IMR-90 (cell line): ENCODE data around the gene KCNQ2. TPM values are rescaled to one million over a fixed set of nuclear protein-coding genes. Genes with fewer than 3 reads are reported as not detected.

Experiments used
- ATAC-seq: fragments of 200-7000 bp; cut with Tn5 transposase; 2 replicates; pipeline ENCODE4 v1.9.1; 2020; ENCODE audit warnings: low read depth, mild to moderate bottlenecking, moderate library complexity
- BruUV-seq: library from RNA; stranded (reverse); fragments of 400-500 nt; replicated peaks from 2 replicates; lab custom pipeline; 2021; lab: Mats Ljungman, UMichigan
- CTCF ChIA-PET: fragments of 300-600 bp; formaldehyde crosslinking; extraction: SDS; loops from one replicate; lab custom pipeline; 2021; ENCODE audit warnings: antibody characterized with exemption; lab: Yijun Ruan, JAX
- POLR2A ChIA-PET: fragments of 300-600 bp; sonication (Branson Sonifier 250); formaldehyde crosslinking; loops from one replicate; lab custom pipeline; 2022; ENCODE audit warnings: antibody characterized with exemption; ENCODE audit not compliant: unreplicated experiment; lab: Charles Lee
- DNase-seq: peaks from one replicate; pipeline ENCODE4 v3.0.0; 2013
- H2AFZ ChIP-seq: replicated peaks from 2 replicates; pipeline ENCODE3; 2013; ENCODE audit warnings: low read length, mild to moderate bottlenecking; ENCODE audit not compliant: poor library complexity
- H2AK5ac ChIP-seq: 2 replicates; pipeline ENCODE4 v1.6.1; 2013; ENCODE audit warnings: low read depth, low read length, inconsistent platforms
- H2AK9ac ChIP-seq: replicated peaks from 2 replicates; pipeline ENCODE3; 2013; ENCODE audit warnings: mild to moderate bottlenecking, low read depth, low read length, moderate library complexity; ENCODE audit not compliant: poor library complexity
- H2BK120ac ChIP-seq: 2 replicates; pipeline ENCODE4 v1.6.1; 2013; ENCODE audit warnings: low read depth, low read length, inconsistent platforms
- H2BK15ac ChIP-seq: 3 replicates; pipeline ENCODE4 v1.6.1; 2013; ENCODE audit warnings: low read depth, low read length, inconsistent platforms
- H2BK20ac ChIP-seq: 2 replicates; pipeline ENCODE4 v1.6.1; 2013; ENCODE audit warnings: low read depth, mild to moderate bottlenecking, inconsistent platforms, low read length, moderate library complexity
- H2BK5ac ChIP-seq: 2 replicates; pipeline ENCODE4 v1.6.1; 2013; ENCODE audit warnings: mild to moderate bottlenecking, low read depth, low read length, inconsistent platforms; ENCODE audit not compliant: poor library complexity, severe bottlenecking
- H3K14ac ChIP-seq: replicated peaks from 2 replicates; pipeline ENCODE4 v1.6.1; 2013; ENCODE audit warnings: low read depth, low read length, inconsistent platforms
- H3K18ac ChIP-seq: 2 replicates; pipeline ENCODE4 v1.6.1; 2013; ENCODE audit warnings: low read depth, low read length, control low read depth
- H3K23ac ChIP-seq: 2 replicates; pipeline ENCODE4 v1.6.1; 2013; ENCODE audit warnings: low read depth, low read length, inconsistent platforms
- H3K27ac ChIP-seq: 2 replicates; pipeline ENCODE4 v1.5.1; 2013; ENCODE audit warnings: mild to moderate bottlenecking, control low read depth, low read length; ENCODE audit not compliant: insufficient read depth
- H3K27me3 ChIP-seq: 2 replicates; pipeline ENCODE4 v1.6.1; 2013; ENCODE audit warnings: low read length; ENCODE audit not compliant: control insufficient read depth, insufficient read depth
- H3K36me3 ChIP-seq: 2 replicates; pipeline ENCODE4 v1.6.1; 2013; ENCODE audit warnings: low read length, mixed read lengths; ENCODE audit not compliant: control insufficient read depth, insufficient read depth
- H3K4ac ChIP-seq: 2 replicates; pipeline ENCODE4 v1.6.1; 2013; ENCODE audit warnings: low read depth, low read length, inconsistent platforms
- H3K4me1 ChIP-seq: 2 replicates; pipeline ENCODE4 v1.6.1; 2013; ENCODE audit warnings: low read length, mixed read lengths; ENCODE audit not compliant: control insufficient read depth, insufficient read depth
- H3K4me2 ChIP-seq: 2 replicates; pipeline ENCODE4 v1.6.1; 2013; ENCODE audit warnings: low read depth, mild to moderate bottlenecking, control low read depth, low read length, moderate library complexity
- H3K4me3 ChIP-seq: 2 replicates; pipeline ENCODE4 v1.5.1; 2013; ENCODE audit warnings: low read depth, mild to moderate bottlenecking, control low read depth, low read length, moderate library complexity; ENCODE audit not compliant: insufficient read depth
- H3K56ac ChIP-seq: 2 replicates; pipeline ENCODE4 v1.6.1; 2013; ENCODE audit warnings: low read length, inconsistent platforms; ENCODE audit not compliant: insufficient read depth; ENCODE audit errors: extremely low read depth
- H3K79me1 ChIP-seq, 2 experiments: 2 replicates each; pipeline ENCODE4 v1.6.1; 2013; ENCODE audit warnings: low read length in 2 of 2, inconsistent platforms in 1 of 2, low read depth in 1 of 2
- H3K9ac ChIP-seq: 2 replicates; pipeline ENCODE4 v1.6.1; 2013; ENCODE audit warnings: low read depth, low read length, control low read depth
- H3K9me1 ChIP-seq: 2 replicates; pipeline ENCODE4 v1.6.1; 2013; ENCODE audit warnings: low read length, inconsistent platforms; ENCODE audit not compliant: insufficient read depth
- H3K9me3 ChIP-seq: 2 replicates; pipeline ENCODE4 v1.6.1; 2013; ENCODE audit warnings: low read length; ENCODE audit not compliant: control insufficient read depth, insufficient read depth
- H4K20me1 ChIP-seq: 2 replicates; pipeline ENCODE4 v1.6.1; 2013; ENCODE audit warnings: low read length, inconsistent platforms; ENCODE audit not compliant: insufficient read depth
- H4K5ac ChIP-seq: 2 replicates; pipeline ENCODE4 v1.6.1; 2013; ENCODE audit warnings: mild to moderate bottlenecking, low read depth, low read length, control low read depth
- H4K8ac ChIP-seq, 2 experiments: 2 replicates each; pipeline ENCODE4 v1.6.1; 2013; ENCODE audit warnings: low read depth in 2 of 2, low read length in 2 of 2, control low read depth in 1 of 2, inconsistent platforms in 1 of 2
- H4K91ac ChIP-seq: 2 replicates; pipeline ENCODE4 v1.6.1; 2013; ENCODE audit warnings: low read depth, low read length, inconsistent platforms; ENCODE audit not compliant: insufficient read depth
- BHLHE40 ChIP-seq: fragments of 150-350 bp; IDR thresholded peaks from 2 replicates; pipeline ENCODE4 v1.6.1; 2016; ENCODE audit warnings: mild to moderate bottlenecking, low read depth, low read length
- CEBPB ChIP-seq: IDR thresholded peaks from 2 replicates; pipeline ENCODE4 v1.6.1; 2012; ENCODE audit warnings: low read depth, low read length, improper control_type of control experiment
- CHD1 ChIP-seq: IDR thresholded peaks from 2 replicates; pipeline ENCODE4 v1.6.1; 2012; ENCODE audit warnings: low read depth, low read length, improper control_type of control experiment
- FOS ChIP-seq: fragments of 150-350 bp; IDR thresholded peaks from 2 replicates; pipeline ENCODE4 v1.6.1; 2016; ENCODE audit warnings: low read depth, low read length
- MAFK ChIP-seq: IDR thresholded peaks from 2 replicates; pipeline ENCODE4 v1.6.1; 2012; ENCODE audit warnings: low read depth, low read length, improper control_type of control experiment
- MAZ ChIP-seq: IDR thresholded peaks from 2 replicates; pipeline ENCODE4 v1.6.1; 2012; ENCODE audit warnings: low read depth, mild to moderate bottlenecking, low read length, improper control_type of control experiment, moderate library complexity, borderline replicate concordance
- MXI1 ChIP-seq: IDR thresholded peaks from 2 replicates; pipeline ENCODE4 v1.6.1; 2012; ENCODE audit warnings: low read depth, mild to moderate bottlenecking, low read length, moderate library complexity, borderline replicate concordance
- NFE2L2 ChIP-seq: fragments of 150-350 bp; IDR thresholded peaks from 2 replicates; pipeline ENCODE4 v1.6.1; 2016; ENCODE audit warnings: low read depth, mild to moderate bottlenecking, low read length
- POLR2A ChIP-seq: IDR thresholded peaks from 2 replicates; pipeline ENCODE4 v1.6.1; 2012; ENCODE audit warnings: mild to moderate bottlenecking, low read depth, low read length
- RAD21 ChIP-seq: IDR thresholded peaks from 2 replicates; pipeline ENCODE4 v1.6.1; 2012; ENCODE audit warnings: low read length, improper control_type of control experiment
- RCOR1 ChIP-seq: IDR thresholded peaks from 2 replicates; pipeline ENCODE4 v1.6.1; 2012; ENCODE audit warnings: mild to moderate bottlenecking, low read length, improper control_type of control experiment; ENCODE audit not compliant: insufficient replicate concordance
- RFX5 ChIP-seq: IDR thresholded peaks from 2 replicates; pipeline ENCODE4 v1.8.0; 2012; ENCODE audit warnings: low read depth, mild to moderate bottlenecking, low read length, moderate library complexity
- SMC3 ChIP-seq: fragments of 150-350 bp; IDR thresholded peaks from 2 replicates; pipeline ENCODE4 v1.6.1; 2016; ENCODE audit warnings: low read depth, mild to moderate bottlenecking, antibody characterized with exemption, low read length, moderate library complexity
- WGBS, 2 experiments: methylation state at CpG; one replicate each; pipeline versions ENCODE4 v1.1.5 to v1.1.7; 2013; ENCODE audit warnings: missing lambda C conversion rate in 2 of 2; ENCODE audit not compliant: insufficient read length in 1 of 2; ENCODE audit errors: extremely low coverage in 2 of 2; 5-methylcytosine and 5-hydroxymethylcytosine counted together
- dilution Hi-C: fragments of 300-500 bp; cut with HindIII; formaldehyde crosslinking; loops from one replicate; pipeline ENCODE4 v1.14.3; 2018; ENCODE audit warnings: low sequenced_read_pairs; ENCODE audit not compliant: unreplicated experiment
- in situ Hi-C: fragments of 300-500 bp; cut with MboI; formaldehyde crosslinking; loops from 3 replicates; pipeline ENCODE4 v1.14.3; 2019; ENCODE audit warnings: low sequenced_read_pairs, inconsistent platforms, mixed read lengths
- intact Hi-C: fragments of 100-400 bp; cut with micrococcal nuclease; formaldehyde crosslinking; loops from 2 replicates; pipeline ENCODE4 v1.10.0; 2022
- polyA plus RNA-seq, 3 experiments: library from polyadenylated mRNA; depleted of rRNA; stranded (reverse); fragments of >200 nt; gene quantifications; 2 replicates each; pipeline ENCODE4 v1.2.3, GENCODE V29; 2012; ENCODE audit warnings: low replicate concordance in 1 of 3
- total RNA-seq: library from RNA; depleted of rRNA; stranded (reverse); fragments of >200 nt; gene quantifications from 2 replicates; pipeline ENCODE4 v1.2.3, GENCODE V29; 2012
- TF ChIP-seq, protein P1 (sequence below): fragments of 150-350 bp; IDR thresholded peaks from 2 replicates; pipeline ENCODE4 v1.6.1; 2017; ENCODE audit warnings: mild to moderate bottlenecking, antibody characterized with exemption, low read length, low read depth
- TF ChIP-seq, protein P2 (sequence below): fragments of 150-350 bp; IDR thresholded peaks from 2 replicates; pipeline ENCODE4 v1.6.1; 2016; ENCODE audit warnings: low read depth, mild to moderate bottlenecking, low read length, moderate library complexity, borderline replicate concordance
- TF ChIP-seq, protein P3 (sequence below): conservative IDR thresholded peaks from 2 replicates; pipeline ENCODE4 v1.5.1; 2012; ENCODE audit warnings: mild to moderate bottlenecking, low read depth, low read length, improper control_type of control experiment

KCNQ2 gene
- total and polyA plus RNA-seq, 2 of the 4 experiments (the other 2 are of a cell fraction), result 0.02 TPM; not detected in 1

DNA sequence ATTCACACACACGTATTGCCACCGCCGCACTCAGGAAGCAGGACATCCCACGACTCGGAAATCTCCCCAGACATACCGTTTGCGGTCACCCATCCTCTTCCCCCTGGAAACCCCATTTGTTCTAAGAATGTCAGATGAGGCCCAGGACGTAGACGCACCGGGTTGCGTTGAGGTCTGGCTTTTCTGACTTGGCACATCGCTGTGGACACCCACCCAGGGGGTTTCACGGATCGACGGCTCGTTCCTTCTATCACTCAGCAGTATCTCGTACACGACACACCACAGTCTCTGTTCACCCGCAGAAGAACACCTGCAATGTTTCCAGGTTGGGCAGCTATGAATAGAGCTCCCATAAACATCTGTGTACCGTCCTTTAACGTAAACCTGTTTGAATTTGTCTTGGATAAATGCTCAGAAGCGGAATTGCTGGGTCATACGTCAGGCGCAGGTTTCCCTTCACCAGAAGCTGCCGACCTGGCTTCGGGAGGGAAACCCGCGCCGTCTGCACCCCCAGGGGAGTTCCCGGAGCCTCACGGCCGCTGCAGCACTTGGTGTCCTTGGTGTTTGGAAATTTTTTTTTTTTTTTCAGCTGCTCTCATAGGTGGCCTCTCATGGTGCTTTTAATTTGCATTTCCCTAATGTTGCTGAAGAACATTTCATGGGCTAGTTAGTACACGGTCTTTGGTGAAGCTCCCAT lies 35.8 kb upstream of the KCNQ2 start:
- no TSS peak for BruUV-seq
- dilution Hi-C loops (no loop called here), intact Hi-C loops (no loop called here), in situ Hi-C loops (no loop called here)
- H3K36me3 ChIP-seq, result no peaks in the 10 kb centered on the region
- H4K5ac ChIP-seq, result no peak overlapping the region
- H4K20me1 ChIP-seq, result no peaks in the 10 kb centered on the region
- no peak overlapping the region for H2AFZ ChIP-seq
- no peak overlapping the region for H3K4ac ChIP-seq
- peak overlapping the region; percentile 45 for H2AK9ac ChIP-seq
- no peak overlapping the region for H4K8ac ChIP-seq
- DNase-seq (no peak), ATAC-seq (no peak)
- TF ChIP-seq BHLHE40, result no peak
- no peak for TF ChIP-seq RCOR1
- TF ChIP-seq SMC3, result no peak
- no peak for TF ChIP-seq MXI1
- no peak for TF ChIP-seq RFX5
- no peak for TF ChIP-seq CHD1
- TF ChIP-seq CEBPB, result no peak
- no peak for TF ChIP-seq NFE2L2
- no peak for TF ChIP-seq POLR2A
- TF ChIP-seq, protein P1, sequence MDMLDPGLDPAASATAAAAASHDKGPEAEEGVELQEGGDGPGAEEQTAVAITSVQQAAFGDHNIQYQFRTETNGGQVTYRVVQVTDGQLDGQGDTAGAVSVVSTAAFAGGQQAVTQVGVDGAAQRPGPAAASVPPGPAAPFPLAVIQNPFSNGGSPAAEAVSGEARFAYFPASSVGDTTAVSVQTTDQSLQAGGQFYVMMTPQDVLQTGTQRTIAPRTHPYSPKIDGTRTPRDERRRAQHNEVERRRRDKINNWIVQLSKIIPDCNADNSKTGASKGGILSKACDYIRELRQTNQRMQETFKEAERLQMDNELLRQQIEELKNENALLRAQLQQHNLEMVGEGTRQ, result no peak
- no peak for TF ChIP-seq MAFK
- no peak for TF ChIP-seq FOS
- TF ChIP-seq, protein P2, sequence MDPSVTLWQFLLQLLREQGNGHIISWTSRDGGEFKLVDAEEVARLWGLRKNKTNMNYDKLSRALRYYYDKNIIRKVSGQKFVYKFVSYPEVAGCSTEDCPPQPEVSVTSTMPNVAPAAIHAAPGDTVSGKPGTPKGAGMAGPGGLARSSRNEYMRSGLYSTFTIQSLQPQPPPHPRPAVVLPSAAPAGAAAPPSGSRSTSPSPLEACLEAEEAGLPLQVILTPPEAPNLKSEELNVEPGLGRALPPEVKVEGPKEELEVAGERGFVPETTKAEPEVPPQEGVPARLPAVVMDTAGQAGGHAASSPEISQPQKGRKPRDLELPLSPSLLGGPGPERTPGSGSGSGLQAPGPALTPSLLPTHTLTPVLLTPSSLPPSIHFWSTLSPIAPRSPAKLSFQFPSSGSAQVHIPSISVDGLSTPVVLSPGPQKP, result no peak
- no peak for TF ChIP-seq RAD21
- TF ChIP-seq, protein P3, sequence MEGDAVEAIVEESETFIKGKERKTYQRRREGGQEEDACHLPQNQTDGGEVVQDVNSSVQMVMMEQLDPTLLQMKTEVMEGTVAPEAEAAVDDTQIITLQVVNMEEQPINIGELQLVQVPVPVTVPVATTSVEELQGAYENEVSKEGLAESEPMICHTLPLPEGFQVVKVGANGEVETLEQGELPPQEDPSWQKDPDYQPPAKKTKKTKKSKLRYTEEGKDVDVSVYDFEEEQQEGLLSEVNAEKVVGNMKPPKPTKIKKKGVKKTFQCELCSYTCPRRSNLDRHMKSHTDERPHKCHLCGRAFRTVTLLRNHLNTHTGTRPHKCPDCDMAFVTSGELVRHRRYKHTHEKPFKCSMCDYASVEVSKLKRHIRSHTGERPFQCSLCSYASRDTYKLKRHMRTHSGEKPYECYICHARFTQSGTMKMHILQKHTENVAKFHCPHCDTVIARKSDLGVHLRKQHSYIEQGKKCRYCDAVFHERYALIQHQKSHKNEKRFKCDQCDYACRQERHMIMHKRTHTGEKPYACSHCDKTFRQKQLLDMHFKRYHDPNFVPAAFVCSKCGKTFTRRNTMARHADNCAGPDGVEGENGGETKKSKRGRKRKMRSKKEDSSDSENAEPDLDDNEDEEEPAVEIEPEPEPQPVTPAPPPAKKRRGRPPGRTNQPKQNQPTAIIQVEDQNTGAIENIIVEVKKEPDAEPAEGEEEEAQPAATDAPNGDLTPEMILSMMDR, result no peak
- no peak for TF ChIP-seq MAZ
- H3K4me3 ChIP-seq, result no peak overlapping the region
- no peak overlapping the region for H2BK120ac ChIP-seq
- no peak overlapping the region for H3K14ac ChIP-seq
- no peak overlapping the region for H4K91ac ChIP-seq
- H2BK15ac ChIP-seq, result no peak overlapping the region
- ChIA-PET POLR2A (no interaction called here), CTCF (no interaction called here)
- 93% methylated on average over 12 of the region's 33 CpGs; no CpG with 5 or more reads in 1 of the 2 experiments for WGBS, 2 experiments
- H3K23ac ChIP-seq, result no peak overlapping the region
- H3K79me1 ChIP-seq, result no peaks in the 10 kb centered on the region
- no peak overlapping the region for H2BK5ac ChIP-seq
- no peaks in the 10 kb centered on the region for H3K9me1 ChIP-seq
- H2AK5ac ChIP-seq, result no peak overlapping the region
- H3K56ac ChIP-seq, result no peak overlapping the region
- H3K18ac ChIP-seq, result no peak overlapping the region
- H3K27ac ChIP-seq, result no peak overlapping the region
- H3K4me2 ChIP-seq, result no peak overlapping the region
- no peak overlapping the region for H2BK20ac ChIP-seq
- peaks cover 29% of the 10 kb centered on the region for H3K9me3 ChIP-seq
- no peak overlapping the region for H3K9ac ChIP-seq
- peaks cover 32% of the 10 kb centered on the region for H3K27me3 ChIP-seq
- 0 out of 2 replicates have a peak, but pooled peaks cover 1% of the 10 kb centered on the region for H3K4me1 ChIP-seq
